HG02623 (cell line): ENCODE measurements around the gene SLC26A8.
"Not testable (repeated sequence)": the region's sequence is repeated elsewhere in the genome, so short reads cannot be mapped to it uniquely, and the experiment has no call there.

Source experiments
- ATAC-seq: cut with Tn5 transposase; IDR thresholded peaks from one replicate; pipeline ENCODE4 v1.9.1; 2021; ENCODE audit warnings: moderate library complexity; ENCODE audit not compliant: unreplicated experiment

SLC26A8 gene

GRCh38 chr6:35948725-35949124, 75.7 kb downstream of the SLC26A8 start:
- ATAC-seq, result no peak

- no peak for ATAC-seq
Measured at GRCh38 chr6:35945650-35946025, 78.8 kb downstream of the SLC26A8 start.

- ATAC-seq, result no peak
Measured at GRCh38 chr6:35943390-35943789, 81.1 kb downstream of the SLC26A8 start.

- no peak for ATAC-seq
Measured at GRCh38 chr6:35942355-35942754, 82.1 kb downstream of the SLC26A8 start.

GRCh38 chr6:35941170-35941569, 83.3 kb downstream of the SLC26A8 start:
- not testable (repeated sequence) for ATAC-seq

- ATAC-seq, result not testable (repeated sequence)
Measured at GRCh38 chr6:35940014-35940413, 84.4 kb downstream of the SLC26A8 start.

GRCh38 chr6:35939259-35939658, 85.2 kb downstream of the SLC26A8 start:
- not testable (repeated sequence) for ATAC-seq

- ATAC-seq, result no peak
Measured at GRCh38 chr6:35936681-35937359, 87.6 kb downstream of the SLC26A8 start.

GRCh38 chr6:35935469-35935868, 89.0 kb downstream of the SLC26A8 start:
- ATAC-seq, result no peak

GRCh38 chr6:35933844-35934243, 90.6 kb downstream of the SLC26A8 start:
- ATAC-seq, result no peak

- not testable (repeated sequence) for ATAC-seq
Measured at GRCh38 chr6:35931873-35932272, 92.6 kb downstream of the SLC26A8 start.

GRCh38 chr6:35931120-35931561, 93.3 kb downstream of the SLC26A8 start:
- ATAC-seq, result no peak

- ATAC-seq, result no peak
Measured at GRCh38 chr6:35929601-35930000, 94.8 kb downstream of the SLC26A8 start.

- no peak for ATAC-seq
Measured at GRCh38 chr6:35926509-35927215, 97.8 kb downstream of the SLC26A8 start.

GRCh38 chr6:35925961-35926360, 98.5 kb downstream of the SLC26A8 start:
- ATAC-seq, result no peak

GRCh38 chr6:35924146-35924545, 100.3 kb downstream of the SLC26A8 start:
- ATAC-seq, result no peak

- ATAC-seq, result no peak
Measured at GRCh38 chr6:35922139-35922554, 102.3 kb downstream of the SLC26A8 start.

- ATAC-seq, result peak; percentile 83
Measured at GRCh38 chr6:35920793-35921732, 103.4 kb downstream of the SLC26A8 start, which contains the start of gene SRPK1. Gene SRPK1 (minus strand): TSS chr6:35921098. CDS start chr6:35921056, 42 bp downstream.

GRCh38 chr6:35919827-35920751, 104.4 kb downstream of the SLC26A8 start:
- ATAC-seq, result peak; percentile 12
